Stimulated activated CD8-positive, alpha-beta memory T cell treated with anti-CD3 and anti-CD28 coated beads, Interleukin-12 subunit alpha, Interleukin-12 subunit beta, amount 100 ng/mL, for 24 hours (primary cell): ENCODE results near the gene ZNRD2.

Source experiments
- DNase-seq: peaks from one replicate; pipeline ENCODE4 v3.0.0-alpha.2; 2020; ENCODE audit errors: extremely low read depth

Gene ZNRD2

DNA sequence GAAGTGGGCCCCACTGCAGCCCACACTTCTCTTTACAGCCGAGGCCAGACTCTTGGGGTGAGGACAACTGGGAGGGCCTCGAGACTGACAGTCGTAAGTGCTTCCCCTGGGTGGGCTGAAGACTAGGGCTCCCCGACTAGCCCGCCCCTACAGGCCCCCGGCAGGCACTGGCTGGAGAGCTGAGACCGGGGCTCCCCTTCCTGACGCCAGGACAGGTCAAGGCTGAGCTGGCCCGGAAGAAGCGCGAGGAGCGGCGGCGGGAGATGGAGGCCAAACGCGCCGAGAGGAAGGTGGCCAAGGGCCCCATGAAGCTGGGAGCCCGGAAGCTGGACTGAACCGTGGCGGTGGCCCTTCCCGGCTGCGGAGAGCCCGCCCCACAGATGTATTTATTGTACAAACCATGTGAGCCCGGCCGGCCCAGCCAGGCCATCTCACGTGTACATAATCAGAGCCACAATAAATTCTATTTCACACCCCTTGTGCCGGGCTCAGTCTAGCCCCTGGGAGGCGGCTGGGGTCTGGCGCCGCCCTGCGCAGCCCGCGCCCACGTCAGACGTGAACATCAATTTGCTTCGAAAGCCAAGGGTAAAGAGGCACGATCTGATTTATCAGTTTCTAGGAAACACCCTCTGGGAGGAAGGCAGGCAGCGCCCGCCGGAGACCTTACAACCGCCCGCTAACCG, 31.9 kb upstream of the ZNRD2 start:
- no peak for DNase-seq

GRCh38 chr11:65538915-65539743, 31.1 kb upstream of the ZNRD2 start:
- no peak for DNase-seq

DNA sequence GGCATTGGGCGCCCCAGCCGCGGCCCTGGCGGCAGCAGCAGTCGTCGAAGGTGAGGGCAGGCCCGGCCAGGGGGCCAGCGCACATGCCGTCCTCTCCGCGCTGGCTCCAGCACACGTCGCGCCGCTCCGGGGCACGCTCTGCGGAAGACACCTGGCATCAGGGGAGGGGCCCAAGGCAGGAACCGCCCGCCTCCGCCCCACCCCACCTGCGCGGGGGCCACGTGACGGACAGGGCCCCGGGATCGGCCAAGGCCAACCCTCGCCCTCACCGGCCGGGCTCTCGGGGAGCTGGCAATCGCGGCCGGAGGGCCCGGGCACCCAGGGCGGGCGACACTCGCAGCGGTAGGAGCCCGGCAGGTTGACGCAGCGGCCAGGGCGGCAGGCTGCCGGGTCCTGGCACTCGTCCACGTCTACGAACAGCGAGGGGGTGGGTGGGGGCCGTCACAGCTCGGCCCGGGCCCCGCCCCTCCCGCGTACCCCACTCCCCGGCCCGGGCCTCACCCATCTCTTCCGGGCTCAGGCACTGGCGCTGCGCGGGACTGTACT, 30.5 kb upstream of the ZNRD2 start:
- no peak for DNase-seq

- peak; percentile 73 for DNase-seq
These were observed 29.8 kb upstream of the ZNRD2 start for GRCh38 chr11:65540290-65541092.

DNA sequence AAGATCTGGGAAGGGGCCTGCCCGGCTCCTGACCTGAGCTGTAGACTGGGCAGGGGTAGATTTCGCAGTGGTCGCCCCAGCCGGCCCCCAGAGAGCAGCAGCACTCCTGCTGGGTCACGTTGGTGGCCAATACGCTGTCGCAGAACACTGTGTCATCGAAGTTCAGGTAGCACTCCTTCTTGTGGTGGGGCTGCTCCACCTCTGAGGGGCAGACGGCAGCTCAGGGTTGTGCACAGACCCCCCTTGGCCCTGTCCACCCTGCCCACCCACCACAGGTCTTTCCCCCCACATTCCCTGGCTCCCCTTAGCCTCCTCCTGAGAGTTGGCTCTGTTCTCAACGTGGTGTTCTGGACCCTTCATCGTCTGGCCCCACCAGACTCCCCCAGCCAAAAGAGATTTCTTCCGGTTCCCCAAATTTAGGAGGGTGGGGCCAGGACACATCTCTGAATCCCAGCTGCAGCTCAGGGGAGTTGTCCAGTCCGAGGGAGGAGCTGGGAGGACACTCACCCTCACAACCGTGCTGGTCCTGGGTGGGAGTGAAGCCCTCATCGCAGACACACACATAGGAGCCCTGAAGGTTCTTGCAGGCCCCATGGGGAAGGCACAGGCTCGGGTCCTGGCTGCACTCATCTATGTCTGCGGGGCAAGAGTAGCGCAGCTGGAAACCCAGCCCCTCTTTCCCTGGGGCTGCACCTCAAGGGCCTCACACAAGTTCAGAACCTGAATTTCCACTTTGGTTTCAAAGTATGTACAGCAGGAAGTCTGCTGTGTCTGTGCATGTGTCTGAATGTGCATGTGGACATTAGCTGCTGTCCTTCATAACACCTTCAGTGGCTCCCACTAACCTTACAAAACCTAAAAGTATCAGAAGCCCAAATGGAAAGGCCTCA, 28.9 kb upstream of the ZNRD2 start:
- no peak for DNase-seq

DNA sequence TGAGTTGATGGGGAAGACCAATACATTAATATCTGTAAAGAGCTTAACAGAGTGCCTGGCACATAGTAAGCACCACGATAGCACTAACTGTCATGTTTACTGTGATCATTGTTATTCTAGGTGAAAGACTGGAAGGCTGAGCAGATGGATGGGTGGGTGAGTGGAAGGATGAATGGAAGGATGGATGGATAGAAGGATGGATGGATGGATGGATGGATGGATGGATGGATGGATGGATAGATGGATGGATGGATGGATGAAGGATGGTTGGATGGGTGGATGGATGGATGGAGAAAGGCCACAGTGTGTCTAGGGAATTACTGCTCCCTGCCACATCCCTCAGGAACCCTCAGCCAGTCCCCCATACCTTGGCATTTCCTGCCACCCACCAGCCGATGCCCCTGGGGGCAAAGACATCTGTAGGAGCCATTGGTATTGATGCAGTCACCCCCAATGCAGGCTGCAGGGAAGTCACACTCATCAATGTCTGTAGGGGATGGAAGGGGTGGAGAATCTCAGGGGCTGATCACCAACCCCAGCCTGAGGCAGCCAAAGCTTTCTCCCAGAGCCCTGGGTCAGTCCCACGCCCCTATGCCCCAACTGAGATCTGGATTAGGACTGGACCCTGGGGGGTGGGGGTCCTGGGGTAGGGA, 27.4 kb upstream of the ZNRD2 start:
- no peak for DNase-seq

- DNase-seq, result no peak
These were observed 24.4 kb upstream of the ZNRD2 start for GRCh38 chr11:65545853-65546216.

DNA sequence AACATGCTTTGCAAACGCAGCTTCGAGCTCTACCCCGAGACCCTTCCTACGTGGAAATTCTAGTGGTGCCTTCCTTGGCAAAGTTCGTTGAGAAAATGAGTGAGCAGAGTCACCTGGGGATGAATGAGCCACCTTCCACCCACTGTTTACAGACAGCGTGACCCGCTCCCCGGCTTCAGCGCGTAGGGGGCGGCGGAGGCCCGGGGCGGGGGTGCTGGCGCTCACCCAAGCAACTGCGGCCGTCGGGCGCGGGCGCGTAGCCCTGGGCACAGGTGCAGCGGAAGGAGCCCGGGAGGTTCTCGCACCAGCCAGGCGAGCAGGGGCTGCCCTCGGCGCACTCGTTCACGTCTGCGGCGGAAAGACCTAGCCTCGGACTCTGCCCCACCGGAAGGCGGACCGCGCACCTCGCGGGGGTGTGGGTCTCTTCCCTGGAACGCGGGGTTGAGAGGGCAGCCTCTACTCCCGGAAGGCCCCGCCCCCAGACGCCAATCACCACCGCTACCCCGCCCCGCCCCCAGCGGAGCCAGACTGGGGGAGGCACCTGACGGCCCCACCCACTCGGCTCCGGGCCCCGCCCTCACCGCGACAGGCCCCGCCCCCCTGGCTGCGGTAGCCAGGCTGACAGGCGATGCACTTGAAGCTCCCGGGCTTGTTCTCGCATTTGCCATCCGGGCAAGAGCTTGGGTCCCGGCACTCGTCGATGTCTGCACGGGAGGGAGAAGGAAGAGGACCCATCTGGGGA, 23.9 kb upstream of the ZNRD2 start:
- DNase-seq, result peak; percentile 94

GRCh38 chr11:65547446-65548125, 22.7 kb upstream of the ZNRD2 start:
- no peak for DNase-seq

- no peak for DNase-seq
These were observed 21.9 kb upstream of the ZNRD2 start for GRCh38 chr11:65548395-65548794.

DNA sequence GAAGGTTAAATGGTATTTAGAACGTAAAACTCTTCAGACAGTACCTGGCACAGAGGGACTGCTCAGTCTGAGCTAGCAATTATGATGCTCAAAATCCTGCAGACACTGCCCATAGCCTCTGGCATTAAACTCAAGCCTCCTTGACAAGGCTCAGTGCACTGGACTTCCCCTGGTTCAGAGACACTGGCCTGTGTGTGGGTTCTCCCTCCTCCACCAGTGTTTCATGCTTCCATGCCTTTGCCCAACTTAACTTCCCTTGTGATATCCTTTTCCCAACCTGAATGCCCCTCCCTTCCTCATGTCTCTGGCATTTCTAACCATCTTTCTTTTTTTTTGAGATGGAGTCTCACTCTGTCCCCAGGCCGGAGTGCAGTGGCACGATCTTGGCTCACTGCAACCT, 21.2 kb upstream of the ZNRD2 start:
- no peak for DNase-seq

DNA sequence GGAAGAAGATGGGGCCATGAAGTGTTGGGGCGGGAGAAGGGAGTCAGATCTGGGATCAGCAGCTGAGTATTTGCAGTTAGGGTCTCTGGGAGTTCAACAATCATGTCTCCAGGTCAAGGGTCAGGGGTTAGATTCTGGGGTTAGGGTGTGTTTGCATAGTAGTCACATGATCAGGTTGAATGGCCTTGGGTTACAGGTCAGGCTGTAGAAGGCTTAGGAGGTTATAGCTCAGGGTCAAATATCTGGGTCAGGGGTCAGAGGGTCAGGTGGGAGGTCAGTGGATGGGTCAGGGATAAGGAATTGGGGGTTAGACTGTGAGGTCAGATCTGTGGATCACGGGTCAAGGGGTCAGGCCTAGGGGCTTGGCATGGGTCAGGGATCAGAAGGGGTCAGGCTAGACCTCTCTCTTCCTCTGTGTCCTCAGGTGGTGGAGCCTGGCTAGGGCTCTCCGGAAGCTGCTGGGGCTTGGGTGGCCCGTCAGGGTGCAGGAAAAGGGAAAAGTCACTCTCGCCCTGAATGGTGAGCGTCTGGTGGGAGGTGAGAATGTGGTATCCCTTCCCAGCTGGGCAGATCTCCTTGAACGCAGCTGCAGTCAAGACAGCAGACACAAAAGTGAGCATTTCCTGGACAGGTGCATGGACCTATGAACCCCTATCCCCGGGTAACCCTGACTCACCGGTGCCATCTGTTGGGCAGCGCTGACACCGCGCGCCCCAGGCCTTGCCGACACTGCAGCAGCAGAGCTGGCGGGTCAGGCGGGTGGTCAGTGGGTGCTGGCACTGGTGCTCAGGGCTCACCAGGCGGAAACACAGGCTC, 18.5 kb upstream of the ZNRD2 start:
- DNase-seq, result no peak

- no peak for DNase-seq
These were observed 17.8 kb upstream of the ZNRD2 start for GRCh38 chr11:65552388-65552951.

DNA sequence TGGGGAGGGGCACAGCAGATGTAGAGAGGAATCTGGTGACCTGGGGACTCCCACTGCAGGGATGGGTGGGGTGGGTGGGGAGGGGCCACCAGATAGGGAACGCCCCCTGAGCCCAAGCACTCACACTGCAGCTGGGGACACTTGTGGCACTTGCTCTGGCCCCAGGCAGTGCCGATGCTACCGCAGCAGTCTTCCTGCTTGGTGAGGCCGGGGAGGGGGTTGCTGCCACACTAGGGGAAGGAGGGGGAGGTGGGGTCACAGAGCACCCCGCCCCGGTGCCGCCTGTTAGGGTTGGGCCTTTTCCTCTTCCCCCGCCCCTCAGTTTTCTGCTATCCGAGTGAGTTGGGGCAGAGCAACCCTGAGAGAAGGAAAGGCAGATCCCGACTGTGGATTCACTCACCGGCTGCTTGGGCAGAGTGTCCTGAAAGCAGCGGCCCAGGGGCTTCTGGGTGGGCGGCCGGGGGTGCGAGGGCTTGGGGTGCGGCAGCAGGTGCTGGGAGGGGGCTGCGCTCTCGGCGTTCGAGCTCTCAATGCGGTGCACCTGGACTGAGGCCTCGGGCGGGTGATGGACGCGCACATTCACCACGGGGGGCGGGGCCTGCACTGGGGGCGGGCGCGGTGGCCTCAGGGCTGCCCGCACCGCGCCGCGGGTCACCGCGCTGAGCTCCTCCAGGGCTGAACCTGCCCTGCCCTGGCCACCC, 16.8 kb upstream of the ZNRD2 start:
- DNase-seq, result no peak

DNA sequence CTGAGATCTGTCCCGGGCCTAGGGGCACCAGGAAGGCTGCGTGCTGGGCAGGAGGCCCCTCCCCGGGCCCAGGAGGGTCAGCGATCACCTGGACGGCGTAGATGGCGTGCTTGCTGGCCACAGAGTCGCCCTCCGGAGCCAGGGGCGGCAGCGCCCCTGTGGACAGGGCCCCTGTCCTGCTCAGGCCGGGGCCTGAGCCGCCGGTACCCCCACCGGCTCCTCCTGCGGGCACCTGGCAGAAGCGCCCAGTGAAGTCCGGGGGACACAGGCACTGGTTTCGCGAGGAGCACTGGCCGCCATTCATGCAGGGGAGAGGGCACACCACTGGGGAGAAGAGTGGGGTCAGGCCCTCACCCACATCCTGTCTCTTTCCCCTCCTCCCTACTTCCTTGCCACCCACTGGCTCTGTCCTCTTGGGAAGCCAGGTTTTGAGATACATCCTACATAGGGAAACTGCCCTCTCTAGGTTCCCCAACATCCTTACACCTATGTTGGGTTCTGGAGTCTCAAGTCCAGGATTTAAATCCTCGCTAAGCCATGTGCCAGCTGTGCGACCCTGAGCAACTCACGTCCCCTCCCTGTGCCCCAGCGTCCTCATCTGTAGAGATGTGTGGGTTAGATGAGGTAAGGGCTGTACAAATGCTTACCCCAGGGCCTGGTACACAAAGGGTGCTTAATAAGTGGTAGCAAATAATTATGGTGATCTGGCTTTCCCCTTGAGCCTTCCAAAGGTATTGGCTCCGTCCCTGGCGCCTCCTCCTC, 16.0 kb upstream of the ZNRD2 start:
- DNase-seq, result no peak

DNA sequence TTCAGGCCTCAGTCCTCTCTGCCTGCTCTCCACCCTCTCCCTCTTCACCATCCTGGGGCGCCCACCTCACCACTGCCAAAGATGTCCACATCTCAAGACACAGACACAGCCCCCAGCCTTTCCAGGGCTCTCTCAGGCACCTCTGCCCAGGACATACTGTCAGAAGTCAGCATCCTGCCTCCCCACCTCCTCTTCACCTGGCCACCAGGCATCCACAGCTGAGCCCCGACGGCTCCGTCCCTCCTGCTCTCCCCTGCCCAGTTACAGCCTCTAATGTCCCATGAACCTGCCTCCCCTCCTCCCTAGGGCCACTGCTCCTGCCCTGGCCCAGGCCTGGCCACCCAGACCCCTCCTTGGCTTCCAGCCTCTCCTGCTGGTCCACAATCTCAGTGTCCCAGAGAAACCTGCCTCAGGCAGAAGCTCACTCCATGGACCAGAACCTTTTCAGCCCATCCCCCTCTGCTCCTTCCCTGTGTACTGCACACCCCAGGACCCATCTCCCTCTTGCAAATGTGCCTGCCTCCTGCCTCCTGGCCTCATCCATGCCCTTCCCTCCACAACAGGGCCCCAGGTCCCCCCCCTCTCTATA, 15.3 kb upstream of the ZNRD2 start:
- DNase-seq, result no peak
